Stimulated activated CD4-positive, alpha-beta T cell treated with anti-CD3 and anti-CD28 coated beads, Interleukin-4, amount 100 ng/mL, for 4 hours (primary cell): ENCODE data around the gene BTRC.
"Not testable (repeated sequence)": the region's sequence is repeated elsewhere in the genome, so short reads cannot be mapped to it uniquely, and the experiment has no call there.

Source experiments
- DNase-seq, 2 experiments: peaks; one replicate each; pipeline ENCODE4 v3.0.0-alpha.2; 2020

The BTRC gene

GRCh38 chr10:101593331-101593730, 239.4 kb downstream of the BTRC start:
- DNase-seq, result not testable (repeated sequence)

- no peak for DNase-seq
These were observed 241.8 kb downstream of the BTRC start for GRCh38 chr10:101595591-101596433.

DNA sequence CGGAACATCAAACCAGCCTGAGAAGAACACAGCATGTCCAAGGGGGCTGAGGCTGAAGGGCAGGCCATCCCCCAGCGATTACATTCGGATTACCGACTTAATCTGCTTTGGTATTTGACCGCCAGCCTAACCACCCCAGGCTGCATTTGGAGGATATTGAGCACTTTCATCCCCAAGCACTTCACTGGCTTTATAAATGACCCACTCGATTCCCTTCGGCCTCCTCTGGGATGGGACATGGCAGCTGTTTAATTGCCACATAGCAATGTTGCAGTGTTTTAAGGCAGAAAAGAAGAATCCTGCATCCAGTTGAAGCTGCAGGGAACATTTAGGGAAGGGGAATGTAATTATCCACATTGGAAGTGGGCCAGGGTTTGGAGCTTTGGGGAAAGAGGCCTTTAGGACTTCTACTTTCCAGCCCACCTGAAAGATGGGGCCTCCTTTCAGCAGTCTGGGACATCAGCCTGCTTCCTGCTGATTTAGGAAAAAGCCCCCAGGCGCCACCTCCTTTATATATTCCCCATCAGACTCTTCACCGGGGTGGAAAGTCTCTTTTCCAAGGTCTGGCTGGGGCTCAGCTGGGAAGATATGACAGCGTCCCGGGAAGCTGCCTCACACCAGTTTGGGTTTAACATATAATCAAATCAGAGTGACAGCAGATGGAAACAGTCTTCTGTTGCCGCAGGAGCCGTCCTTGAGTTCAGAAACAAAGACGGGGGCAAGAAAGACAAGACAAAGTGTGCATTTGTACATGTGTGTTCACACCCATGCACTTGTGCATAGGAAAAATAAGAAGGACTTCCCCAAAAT, 243.3 kb downstream of the BTRC start:
- no peak for DNase-seq

DNA sequence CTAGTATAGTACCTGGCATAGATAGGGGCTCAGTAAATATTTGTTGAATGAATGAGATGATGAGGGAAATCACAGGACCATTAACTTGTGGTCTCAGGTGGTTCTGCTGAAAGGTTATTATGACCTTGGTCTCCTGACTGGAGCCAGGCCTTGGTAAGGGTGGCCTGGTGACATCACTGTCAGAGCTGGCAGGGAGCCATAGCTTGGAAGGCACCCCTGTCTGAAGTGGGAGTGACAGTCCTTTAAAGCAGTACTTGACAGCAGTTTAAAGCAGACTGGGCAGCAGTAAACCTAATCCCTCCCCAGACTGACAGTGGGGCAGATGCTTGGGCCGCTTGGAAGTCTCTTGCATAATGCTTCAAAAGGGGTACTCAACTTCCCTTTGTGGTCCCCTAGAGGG, 247.6 kb downstream of the BTRC start:
- no peak for DNase-seq

GRCh38 chr10:101602761-101603398, 248.9 kb downstream of the BTRC start:
- DNase-seq, result peak; percentile 43 to 63
